ENCODE results near the gene CCDC141. TPM values are rescaled to one million over a fixed set of nuclear protein-coding genes. Genes with fewer than 3 reads are reported as not detected.

Gene CCDC141
- total RNA-seq, 2 donors from 2014 or later, result 118 to 142 TPM

GRCh38 chr2:179022685-179023084 lies 27.3 kb downstream of the CCDC141 start:
- Mint-ChIP-seq H3K36me3 (ENCODE audit: low read depth) (peaks cover 48% of the 10 kb centered on the region), H3K27me3 (ENCODE audit: insufficient read depth) (no peaks in the 10 kb centered on the region), H3K4me1 (peaks cover 14% of the 10 kb centered on the region), H3K27ac (no peak overlapping the region), H3K9me3 (peaks cover 22% of the 10 kb centered on the region), H3K4me3 (no peak overlapping the region)
- DNase-seq, result no peak
- Histone ChIP-seq H3K27ac (ENCODE audit: low read depth, low read length) (no peak overlapping the region), H3K36me3 (ENCODE audit: control insufficient read depth, insufficient read depth, low read length) (peaks cover 76% of the 10 kb centered on the region), H3K27me3 (ENCODE audit: control insufficient read depth, insufficient read depth, low read length, poor library complexity, severe bottlenecking) (no peaks in the 10 kb centered on the region), H3K4me3 (ENCODE audit: low read length) (no peak overlapping the region), H3K9me3 (ENCODE audit: control insufficient read depth, low read length) (peaks cover 22% of the 10 kb centered on the region), H3K4me1 (ENCODE audit: control insufficient read depth, insufficient read depth, low read length) (no peaks in the 10 kb centered on the region), H3K9ac (ENCODE audit: extremely low read depth, low read length, poor library complexity, severe bottlenecking) (no peak overlapping the region)
- 92% methylated on average over 3 to 5 of the region's 5 CpGs for WGBS, 2 experiments (ENCODE audit: insufficient coverage in 1 of 2, insufficient read length in 1 of 2)
- no peak for TF ChIP-seq CTCF (conservative IDR thresholded peaks at IDR 0.05)

DNA sequence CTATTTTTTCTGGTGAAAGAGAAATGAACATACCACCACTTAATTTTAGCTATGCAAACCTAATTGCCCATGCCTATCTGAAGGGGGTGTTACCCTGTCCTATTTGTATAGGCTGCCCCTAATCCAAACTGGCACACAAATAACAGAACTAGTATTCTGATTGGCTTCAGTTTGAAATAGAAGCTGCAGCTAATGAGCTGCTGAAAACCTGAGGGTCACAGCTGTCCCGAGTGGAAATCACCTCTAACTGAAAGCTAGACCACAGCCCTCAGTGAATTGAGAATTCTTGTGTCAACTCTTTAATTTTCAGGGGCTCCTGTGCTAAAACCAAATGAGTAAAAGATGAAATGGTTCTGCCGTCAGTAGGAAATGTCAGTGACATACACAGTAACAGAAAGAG lies 28.7 kb downstream of the CCDC141 start:
- Histone ChIP-seq H3K9ac (ENCODE audit: extremely low read depth, low read length, poor library complexity, severe bottlenecking) (no peak overlapping the region), H3K9me3 (ENCODE audit: control insufficient read depth, low read length) (peaks cover 9% of the 10 kb centered on the region), H3K4me3 (ENCODE audit: low read length) (no peak overlapping the region), H3K36me3 (ENCODE audit: control insufficient read depth, insufficient read depth, low read length) (peaks cover 69% of the 10 kb centered on the region), H3K27me3 (ENCODE audit: control insufficient read depth, insufficient read depth, low read length, poor library complexity, severe bottlenecking) (no peaks in the 10 kb centered on the region), H3K27ac (ENCODE audit: low read depth, low read length) (no peak overlapping the region), H3K4me1 (ENCODE audit: control insufficient read depth, insufficient read depth, low read length) (no peaks in the 10 kb centered on the region)
- WGBS, 2 experiments (ENCODE audit: insufficient coverage in 1 of 2, insufficient read length in 1 of 2), result 90 to 100% methylated on average over 1 to 2 of the region's 2 CpGs
- Mint-ChIP-seq H3K4me3 (no peak overlapping the region), H3K27me3 (ENCODE audit: insufficient read depth) (no peaks in the 10 kb centered on the region), H3K27ac (peak overlapping the region; percentile 23), H3K36me3 (ENCODE audit: low read depth) (peaks cover 42% of the 10 kb centered on the region), H3K9me3 (peaks cover 10% of the 10 kb centered on the region), H3K4me1 (peaks cover 14% of the 10 kb centered on the region)
- DNase-seq, result no peak
- no peak for TF ChIP-seq CTCF (conservative IDR thresholded peaks at IDR 0.05)

DNA sequence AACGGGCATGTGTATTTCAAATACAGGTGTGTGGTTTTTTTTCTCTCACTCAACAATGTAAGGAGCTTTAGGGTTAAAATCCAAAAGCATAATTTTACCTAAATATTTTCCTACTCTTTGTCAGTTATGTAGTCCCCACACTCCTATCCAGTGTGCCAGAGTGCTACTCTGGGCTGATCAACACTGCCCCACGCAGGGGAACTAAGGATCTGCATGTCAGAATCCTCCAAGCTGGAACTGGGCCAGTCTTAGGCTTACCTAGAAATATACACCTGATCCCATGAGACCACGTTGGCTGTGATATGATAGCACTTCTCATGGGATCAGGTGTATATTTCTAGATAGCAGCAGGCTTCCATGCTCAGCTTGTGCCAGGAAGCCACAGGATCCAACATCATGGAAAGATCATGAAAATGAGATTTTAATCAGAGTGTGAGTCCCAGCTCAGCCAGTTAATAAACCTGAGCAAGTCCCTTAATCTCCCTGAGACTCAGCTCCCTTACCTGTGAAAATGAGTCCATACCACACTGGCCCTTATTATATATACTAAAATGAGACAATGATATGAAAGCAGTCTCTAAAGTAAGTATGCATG lies 29.7 kb downstream of the CCDC141 start:
- Mint-ChIP-seq H3K27me3 (ENCODE audit: insufficient read depth) (no peaks in the 10 kb centered on the region), H3K4me1 (peaks cover 14% of the 10 kb centered on the region), H3K9me3 (peaks cover 4% of the 10 kb centered on the region), H3K4me3 (no peak overlapping the region), H3K27ac (no peak overlapping the region), H3K36me3 (ENCODE audit: low read depth) (peaks cover 37% of the 10 kb centered on the region)
- Histone ChIP-seq H3K4me3 (ENCODE audit: low read length) (no peak overlapping the region), H3K27ac (ENCODE audit: low read depth, low read length) (no peak overlapping the region), H3K36me3 (ENCODE audit: control insufficient read depth, insufficient read depth, low read length) (peaks cover 59% of the 10 kb centered on the region), H3K9me3 (ENCODE audit: control insufficient read depth, low read length) (no peaks in the 10 kb centered on the region), H3K9ac (ENCODE audit: extremely low read depth, low read length, poor library complexity, severe bottlenecking) (no peak overlapping the region), H3K27me3 (ENCODE audit: control insufficient read depth, insufficient read depth, low read length, poor library complexity, severe bottlenecking) (no peaks in the 10 kb centered on the region), H3K4me1 (ENCODE audit: control insufficient read depth, insufficient read depth, low read length) (no peaks in the 10 kb centered on the region)
- peak; percentile 90 for DNase-seq
- peak; percentile 88 for TF ChIP-seq CTCF (conservative IDR thresholded peaks at IDR 0.05)
- WGBS, 2 experiments (ENCODE audit: insufficient coverage in 1 of 2, insufficient read length in 1 of 2), result 30 to 63% methylated on average over 1 to 3 of the region's 3 CpGs
